Smooth muscle cell of the umbilical artery (primary cell): ENCODE measurements around the gene OR10A7. TPM values are rescaled to one million over a fixed set of nuclear protein-coding genes. Genes with fewer than 3 reads are reported as not detected.

Experiments
- total RNA-seq: library from RNA; depleted of rRNA; stranded (reverse); fragments of >200 nt; gene quantifications from 2 replicates; pipeline ENCODE4 v1.2.3, GENCODE V29; 2014

OR10A7 gene, protein sequence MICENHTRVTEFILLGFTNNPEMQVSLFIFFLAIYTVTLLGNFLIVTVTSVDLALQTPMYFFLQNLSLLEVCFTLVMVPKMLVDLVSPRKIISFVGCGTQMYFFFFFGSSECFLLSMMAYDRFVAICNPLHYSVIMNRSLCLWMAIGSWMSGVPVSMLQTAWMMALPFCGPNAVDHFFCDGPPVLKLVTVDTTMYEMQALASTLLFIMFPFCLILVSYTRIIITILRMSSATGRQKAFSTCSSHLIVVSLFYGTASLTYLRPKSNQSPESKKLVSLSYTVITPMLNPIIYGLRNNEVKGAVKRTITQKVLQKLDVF
- total RNA-seq: not detected in 2 replicates

DNA sequence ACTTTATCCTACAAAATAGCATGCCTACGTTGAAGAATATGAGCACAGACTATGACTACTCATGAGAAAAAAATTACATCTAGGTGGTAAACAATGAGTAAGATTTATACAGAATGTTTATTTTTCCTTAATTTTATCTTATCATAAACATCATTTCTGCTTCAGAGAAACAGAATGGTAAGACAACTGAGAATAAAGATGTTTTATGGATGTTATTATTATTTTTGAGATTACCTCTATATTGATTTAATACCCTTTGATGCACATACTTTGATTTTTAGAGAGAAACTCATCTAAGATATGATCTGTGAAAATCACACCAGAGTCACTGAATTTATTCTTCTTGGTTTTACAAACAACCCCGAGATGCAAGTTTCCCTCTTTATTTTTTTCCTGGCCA, at the start of gene OR10A7:
OR10A7 (plus strand) TSS at position 301 of the 400 bp plus-strand sequence; CDS start at position 301, 0 bp downstream.

GRCh38 chr12:55244309-55244708, 23.5 kb downstream of the OR10A7 start, which contains the start of gene OR6C74:
Gene OR6C74, plus strand, starts transcription at chr12:55244609. Its CDS starts 2,679 bp downstream, at chr12:55247288.

Other genes starting within 250 kb of the OR10A7 start
- not detected in 2 replicates for gene TESPA1, start 236.3 kb upstream of the OR10A7 start, total RNA-seq
- not detected in 2 replicates for gene NEUROD4, start 201.1 kb upstream of the OR10A7 start, total RNA-seq
- gene OR9K2, start 94.6 kb upstream of the OR10A7 start, total RNA-seq: not detected in 2 replicates
- not detected in 2 replicates for gene OR6C74, start 23.6 kb downstream of the OR10A7 start, total RNA-seq
- gene OR6C6, start 75.5 kb downstream of the OR10A7 start, total RNA-seq: not detected in 2 replicates
- not detected in 2 replicates for gene OR6C1, start 93.3 kb downstream of the OR10A7 start, total RNA-seq
- not detected in 2 replicates for gene OR6C3, start 109.7 kb downstream of the OR10A7 start, total RNA-seq
- gene OR6C75, start 141.9 kb downstream of the OR10A7 start, total RNA-seq: not detected in 2 replicates
- gene OR6C65, start 179.5 kb downstream of the OR10A7 start, total RNA-seq: not detected in 2 replicates
- not detected in 2 replicates for gene OR6C76, start 205.2 kb downstream of the OR10A7 start, total RNA-seq
- gene OR6C2, start 223.1 kb downstream of the OR10A7 start, total RNA-seq: not detected in 2 replicates
- gene OR6C70, start 249.1 kb downstream of the OR10A7 start, total RNA-seq: not detected in 2 replicates